GM18526 (cell line): ENCODE results near the gene CCDC50.

Source experiments
- POLR2A ChIP-seq: IDR thresholded peaks from 3 replicates; pipeline ENCODE4 v1.6.1; 2011; ENCODE audit not compliant: insufficient read length; ENCODE audit errors: extremely low read depth

Gene CCDC50

DNA sequence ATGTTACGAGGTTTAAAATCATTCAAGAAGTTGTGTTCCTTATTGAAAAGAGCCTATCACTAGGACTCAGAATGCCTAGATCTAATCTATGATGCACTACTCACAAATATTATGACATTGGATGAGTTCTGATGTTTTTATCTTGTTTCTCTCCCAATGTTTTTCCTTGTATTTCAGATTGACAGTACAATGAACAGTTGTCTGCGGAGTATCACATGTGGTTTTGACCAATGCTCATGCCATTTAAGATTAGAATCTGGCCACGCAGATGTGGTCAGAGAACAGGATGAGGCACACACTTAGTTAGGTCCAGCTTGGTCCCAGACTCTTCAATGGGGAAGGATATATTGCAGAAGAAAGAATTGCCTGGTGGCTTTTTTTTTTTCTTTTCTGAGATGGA, 25.6 kb upstream of the CCDC50 start:
- TF ChIP-seq POLR2A, result no peak

GRCh38 chr3:191306428-191306827, 22.8 kb upstream of the CCDC50 start:
- no peak for TF ChIP-seq POLR2A

GRCh38 chr3:191307341-191307740, 21.9 kb upstream of the CCDC50 start:
- no peak for TF ChIP-seq POLR2A

DNA sequence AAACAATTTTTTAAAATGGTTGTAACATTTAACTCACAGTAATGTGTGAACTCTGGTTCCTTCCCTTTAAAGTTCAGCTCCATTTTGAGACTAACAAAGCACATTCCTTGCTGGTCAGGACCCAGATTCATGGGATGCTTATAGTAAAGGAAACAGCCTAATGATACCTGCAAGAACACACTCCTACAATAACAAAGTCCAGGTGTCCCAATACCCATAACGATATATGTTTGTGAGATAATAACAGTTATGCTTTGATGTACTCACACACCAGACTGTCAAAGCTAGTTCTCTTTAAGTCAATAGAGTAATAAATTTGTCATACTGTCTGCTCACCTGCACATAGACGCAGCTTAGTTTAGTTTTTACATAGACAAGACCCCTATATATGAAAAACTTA, 15.9 kb upstream of the CCDC50 start:
- TF ChIP-seq POLR2A, result no peak

- no peak for TF ChIP-seq POLR2A
These were observed 15.0 kb upstream of the CCDC50 start for GRCh38 chr3:191314109-191314728.

- TF ChIP-seq POLR2A, result no peak
These were observed 12.2 kb upstream of the CCDC50 start for GRCh38 chr3:191316876-191317603.

DNA sequence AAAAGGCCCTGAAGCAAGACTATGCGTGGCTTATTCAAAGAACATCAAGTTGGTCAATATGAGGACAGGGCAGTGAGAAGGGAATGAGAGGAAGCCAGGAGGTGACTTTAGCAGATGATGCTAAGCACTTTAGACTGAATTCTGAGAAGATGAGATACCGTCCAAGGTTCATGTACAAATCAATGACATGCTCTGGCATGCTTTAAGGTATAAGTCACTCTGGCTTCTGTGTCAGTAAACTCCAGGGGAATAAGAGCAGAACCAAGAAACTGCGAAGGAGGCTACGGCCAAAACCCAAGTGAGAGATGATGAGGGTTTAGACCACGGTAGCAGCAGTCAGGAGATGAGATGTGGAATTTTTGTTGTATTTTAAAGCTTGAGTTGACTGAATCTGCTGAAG, 8.9 kb upstream of the CCDC50 start:
- no peak for TF ChIP-seq POLR2A

- TF ChIP-seq POLR2A, result no peak
These were observed 8.0 kb upstream of the CCDC50 start for GRCh38 chr3:191321019-191321767.

DNA sequence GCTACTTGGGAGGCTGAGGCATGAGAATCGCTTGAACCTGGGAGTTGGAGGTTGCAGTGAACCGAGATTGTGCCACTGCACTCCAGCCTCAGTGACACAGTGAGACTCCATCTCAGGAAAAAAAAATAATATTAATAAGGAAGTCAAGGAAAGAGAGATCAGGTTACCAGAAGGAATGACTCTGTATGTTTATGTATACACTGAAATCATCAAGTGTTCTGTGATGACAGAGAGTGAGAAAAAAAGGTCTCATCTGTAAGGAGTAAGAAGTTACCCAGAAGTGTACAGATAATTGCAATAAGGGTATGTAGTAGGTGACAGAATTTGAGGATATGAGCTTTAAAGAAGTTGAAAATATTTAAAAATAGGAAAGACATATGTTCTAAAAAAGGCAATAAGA, 4.3 kb upstream of the CCDC50 start:
- no peak for TF ChIP-seq POLR2A

- TF ChIP-seq POLR2A, result no peak
These were observed 1.7 kb upstream of the CCDC50 start for GRCh38 chr3:191327526-191327925.

- TF ChIP-seq POLR2A, result no peak
These were observed 722 bp upstream of the CCDC50 start for GRCh38 chr3:191328383-191328961.

DNA sequence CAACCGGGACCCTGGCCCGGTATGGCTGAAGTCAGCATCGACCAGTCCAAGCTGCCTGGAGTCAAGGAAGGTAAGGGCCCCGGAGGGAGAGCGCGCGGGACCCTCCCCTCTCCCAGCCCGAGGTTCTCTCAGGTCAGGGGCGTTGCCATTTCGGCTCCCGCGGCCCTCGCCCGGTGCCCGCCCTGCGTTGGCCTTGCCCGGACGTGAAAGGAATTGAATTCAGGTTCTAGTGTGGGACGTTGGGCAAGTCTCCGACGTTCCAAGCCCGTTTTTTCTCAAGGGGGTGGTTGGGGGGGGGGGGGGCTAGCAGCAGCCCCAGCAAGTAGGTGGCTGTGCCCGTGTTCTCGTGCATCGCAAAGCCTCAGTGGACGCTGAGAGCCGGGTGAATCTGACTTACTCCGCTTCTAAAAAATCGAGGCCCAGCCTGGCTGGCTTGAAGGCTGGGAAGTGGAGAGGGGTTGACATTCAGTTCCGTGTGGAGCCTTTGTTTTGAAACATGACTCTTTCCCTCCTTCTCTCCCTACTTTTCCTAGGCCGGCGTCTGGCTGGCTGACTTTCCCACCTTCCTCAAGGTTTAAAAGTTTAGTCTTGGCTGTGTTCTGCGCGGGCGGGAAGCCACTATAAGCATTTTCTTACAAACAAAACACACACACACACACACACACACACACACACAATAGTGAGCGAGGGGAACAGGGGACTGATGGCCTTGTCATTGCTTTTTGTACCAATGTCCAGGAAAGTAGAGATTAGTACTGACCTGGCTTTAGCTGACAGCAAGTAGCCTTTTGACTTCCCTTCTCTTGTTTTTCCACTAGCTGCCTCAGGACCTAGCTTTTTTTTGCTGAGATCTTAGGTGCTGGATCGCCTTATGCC, 698 bp downstream of the CCDC50 start, which contains the start of gene UTS2B:
UTS2B (minus strand) TSS at position 873 of the 876 bp plus-strand sequence. CDS start 48,337 bp downstream, outside the sequence.
- no peak for TF ChIP-seq POLR2A

GRCh38 chr3:191330530-191331048, 1.4 kb downstream of the CCDC50 start:
- TF ChIP-seq POLR2A, result no peak

- no peak for TF ChIP-seq POLR2A
These were observed 2.2 kb downstream of the CCDC50 start for GRCh38 chr3:191331388-191331787.

DNA sequence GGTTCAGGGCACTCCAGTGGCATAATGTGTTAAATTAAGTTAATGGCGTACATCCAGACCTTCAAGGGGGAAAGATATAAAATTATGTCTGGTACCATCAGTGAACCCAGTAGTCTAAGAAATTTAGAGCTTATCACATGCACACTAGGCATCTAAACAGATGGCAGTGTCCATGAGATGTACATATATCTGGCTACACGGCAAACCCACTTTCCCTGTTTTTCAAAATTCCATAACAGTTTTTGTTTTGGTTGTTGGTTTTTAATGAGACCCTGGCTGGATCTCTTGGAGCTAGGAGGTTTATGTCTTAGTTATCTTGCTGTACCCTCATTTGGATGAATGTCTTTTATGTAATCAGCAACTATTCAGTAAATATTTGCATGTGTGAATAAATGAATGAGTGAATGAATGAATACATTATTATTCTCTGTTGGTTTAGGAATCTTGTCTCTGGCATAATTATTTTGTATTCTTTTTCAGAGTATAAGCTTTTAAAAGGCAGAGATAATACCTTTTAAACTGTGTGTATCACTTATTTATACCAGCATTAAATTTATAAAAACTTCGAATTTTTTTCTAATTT, 4.2 kb downstream of the CCDC50 start:
- no peak for TF ChIP-seq POLR2A
